ENCODE data around the gene NR2F1-AS1.
"Not testable (repeated sequence)": the region's sequence is repeated elsewhere in the genome, so short reads cannot be mapped to it uniquely, and the experiment has no call there.

NR2F1-AS1 gene

DNA sequence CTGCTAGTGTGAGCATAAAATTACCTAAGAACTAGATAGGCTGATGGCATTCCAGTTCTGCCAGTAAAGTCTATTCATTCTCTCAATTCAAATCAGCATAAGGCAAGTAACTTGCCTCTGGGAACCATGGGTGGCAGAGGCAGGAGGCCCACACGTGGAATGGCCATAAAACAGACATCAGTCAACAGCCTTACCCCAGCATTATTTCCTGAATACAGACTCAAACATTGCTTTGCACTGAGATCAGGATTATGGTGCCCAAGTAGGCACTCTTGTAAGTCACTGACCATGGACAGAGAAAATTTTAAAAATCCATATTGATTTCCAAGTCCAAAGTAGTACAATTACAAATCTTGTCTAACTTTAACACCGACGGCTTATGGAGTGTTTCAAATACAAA is 157.7 kb downstream of the NR2F1-AS1 start:
- DNase-seq: no peak

DNA sequence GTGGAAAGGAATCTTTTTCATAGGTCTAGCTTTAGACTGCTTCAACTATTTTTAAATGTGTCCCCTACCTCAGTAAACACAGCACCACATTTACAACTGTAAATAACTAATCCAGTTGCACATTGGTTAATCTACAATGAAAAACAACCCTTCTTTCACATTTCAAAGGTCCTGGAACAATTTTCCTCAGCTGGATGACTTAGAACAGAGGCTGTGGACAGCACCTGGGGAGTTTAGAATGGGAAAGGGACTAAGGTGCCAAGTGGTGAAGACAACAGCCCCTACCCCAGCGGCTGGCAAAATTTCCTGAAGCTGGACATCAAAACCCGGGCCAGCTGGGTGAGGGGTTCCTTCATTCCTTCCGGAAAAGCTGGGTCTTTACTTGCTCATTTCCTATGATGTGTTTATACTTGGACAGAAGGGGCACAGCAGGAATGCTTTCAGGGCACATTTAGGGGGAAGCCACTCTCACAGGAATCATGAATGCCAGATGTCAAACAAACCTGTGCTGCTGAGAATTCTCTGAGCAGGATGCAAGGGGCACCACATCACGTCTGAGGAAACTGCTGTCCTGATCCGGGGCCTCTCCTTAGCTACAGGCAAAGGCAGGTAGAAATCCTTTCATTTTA is 158.3 kb downstream of the NR2F1-AS1 start:
- no peak for DNase-seq

DNA sequence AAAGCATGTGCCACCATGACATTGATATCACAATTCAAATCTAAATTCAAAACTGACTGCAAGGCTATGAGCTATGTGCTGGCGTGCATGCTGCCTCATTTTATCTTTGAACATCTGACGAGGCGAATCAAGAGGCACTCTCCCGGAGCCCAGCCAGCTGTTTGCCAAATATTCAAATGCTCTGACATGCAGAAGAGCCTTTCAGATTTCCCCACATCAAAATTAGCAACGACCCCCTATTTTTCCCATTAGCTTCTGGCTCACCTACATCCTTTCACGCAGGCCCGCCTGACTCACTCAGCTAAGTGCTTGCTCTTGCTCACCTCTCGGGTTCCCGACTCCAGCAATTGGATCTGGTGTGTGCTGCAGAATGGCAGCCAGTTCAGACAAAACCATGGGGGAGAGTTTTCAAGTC is 159.0 kb downstream of the NR2F1-AS1 start:
- no peak for DNase-seq

DNA sequence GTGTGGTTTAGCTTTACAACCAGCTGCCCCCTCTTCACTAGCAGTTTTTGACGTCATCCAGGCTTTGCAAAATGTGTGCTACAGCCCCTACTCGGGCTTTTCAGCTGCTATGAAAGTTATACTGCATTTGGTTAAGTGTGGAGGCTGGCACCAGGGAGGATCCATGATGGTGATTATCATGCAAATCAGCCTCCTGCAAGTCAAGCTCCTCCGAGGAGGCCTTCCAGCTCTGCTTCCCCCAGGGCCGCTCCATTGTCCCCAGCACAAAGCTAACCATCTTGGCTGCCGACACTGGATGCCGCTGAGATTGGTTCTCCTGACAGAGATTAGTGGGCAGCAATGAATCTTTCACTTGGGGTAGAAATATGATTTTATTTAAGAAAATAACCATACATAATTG is 159.6 kb downstream of the NR2F1-AS1 start:
- no peak for DNase-seq

DNA sequence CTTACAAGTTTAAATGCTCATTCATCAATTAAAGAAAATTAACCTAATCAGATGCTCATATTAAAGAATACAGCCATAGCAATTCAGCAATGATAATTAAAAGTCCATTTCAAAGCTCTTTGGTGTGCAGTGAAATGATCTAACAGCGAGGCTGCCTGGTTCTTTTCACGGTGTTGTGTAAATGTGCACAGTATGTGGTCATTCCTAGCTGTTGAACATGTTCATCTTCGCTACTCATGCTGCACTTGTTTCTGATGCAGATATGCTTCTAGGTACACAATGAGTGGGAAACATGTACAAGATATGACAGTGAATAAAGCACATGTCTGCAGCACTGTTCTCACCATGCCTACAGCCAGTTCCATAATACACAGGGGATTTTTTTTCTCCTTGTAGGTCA is 163.5 kb downstream of the NR2F1-AS1 start:
- no peak for DNase-seq

DNA sequence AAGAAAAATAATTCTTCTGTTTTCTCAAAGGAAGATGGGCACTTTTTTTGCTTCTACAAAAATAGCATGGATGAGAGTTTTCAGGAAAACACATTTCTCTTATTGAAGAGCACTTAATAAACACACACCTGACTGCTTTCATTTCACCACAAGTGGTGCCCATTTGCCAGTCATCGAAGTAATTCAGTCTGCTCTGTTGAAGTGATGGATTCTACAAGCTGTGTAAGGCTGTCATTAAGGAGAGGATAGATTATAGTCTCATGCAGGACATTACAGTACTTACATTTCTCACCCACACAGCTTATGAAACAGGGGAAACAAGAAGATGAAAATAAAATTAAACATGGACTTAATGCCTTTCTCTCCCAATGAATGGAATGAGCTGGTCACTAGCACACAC is 165.2 kb downstream of the NR2F1-AS1 start:
- no peak for DNase-seq

DNA sequence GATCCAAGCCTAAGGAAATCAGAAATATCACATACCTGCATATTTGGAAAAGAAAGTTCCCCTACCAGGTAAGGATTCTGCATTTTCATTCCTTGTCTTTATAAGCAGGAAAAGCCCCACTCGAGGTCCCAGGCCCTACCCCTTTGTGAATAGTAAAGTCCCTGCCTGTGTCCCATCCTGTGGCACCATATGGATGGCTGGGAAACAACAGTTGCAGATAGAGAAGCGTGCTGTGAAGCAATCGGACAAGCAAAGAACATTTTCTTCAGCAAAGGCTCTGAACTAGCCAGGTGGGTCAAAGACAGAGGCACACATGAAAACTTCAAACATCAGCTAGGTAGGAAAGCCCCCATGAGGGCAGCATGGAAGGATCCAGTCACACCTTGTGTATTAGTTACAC is 169.3 kb downstream of the NR2F1-AS1 start:
- no peak for DNase-seq

DNA sequence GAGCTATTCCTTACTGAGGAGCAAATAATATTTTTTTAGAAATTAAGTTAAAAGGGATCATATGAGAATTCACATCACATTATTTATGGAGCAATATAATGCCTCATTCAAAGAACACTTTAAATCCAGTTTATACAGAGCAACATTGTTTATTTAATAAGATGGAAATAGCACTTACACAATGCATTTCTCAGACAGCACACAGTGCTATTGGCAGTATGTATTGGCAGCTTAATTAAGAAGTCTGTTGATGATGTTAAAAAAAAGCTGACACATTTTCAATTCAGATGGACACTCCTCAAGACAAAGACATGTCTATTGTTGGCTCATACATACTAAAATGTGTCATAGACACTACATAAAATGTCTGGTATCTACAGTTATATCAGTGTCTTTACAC is 171.3 kb downstream of the NR2F1-AS1 start:
- DNase-seq: no peak

DNA sequence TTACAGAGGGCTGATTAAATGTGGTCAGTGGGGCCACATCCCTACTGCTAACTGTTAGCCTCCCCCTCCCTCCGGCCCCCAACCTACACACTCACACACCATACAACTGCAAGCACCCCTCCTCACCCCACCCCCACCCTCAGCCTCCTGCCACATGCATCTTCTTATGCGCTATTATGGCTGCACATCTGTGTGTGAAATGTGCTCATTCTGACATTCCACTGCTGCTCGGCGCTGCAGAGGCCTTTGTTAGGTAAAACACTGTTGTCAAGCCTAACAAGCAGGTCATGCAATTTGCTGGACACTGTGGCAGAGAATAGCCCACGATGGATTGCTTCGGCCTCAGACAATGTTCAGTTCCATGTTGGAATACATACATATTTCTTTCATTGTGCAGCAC is 173.6 kb downstream of the NR2F1-AS1 start:
- DNase-seq: no peak

DNA sequence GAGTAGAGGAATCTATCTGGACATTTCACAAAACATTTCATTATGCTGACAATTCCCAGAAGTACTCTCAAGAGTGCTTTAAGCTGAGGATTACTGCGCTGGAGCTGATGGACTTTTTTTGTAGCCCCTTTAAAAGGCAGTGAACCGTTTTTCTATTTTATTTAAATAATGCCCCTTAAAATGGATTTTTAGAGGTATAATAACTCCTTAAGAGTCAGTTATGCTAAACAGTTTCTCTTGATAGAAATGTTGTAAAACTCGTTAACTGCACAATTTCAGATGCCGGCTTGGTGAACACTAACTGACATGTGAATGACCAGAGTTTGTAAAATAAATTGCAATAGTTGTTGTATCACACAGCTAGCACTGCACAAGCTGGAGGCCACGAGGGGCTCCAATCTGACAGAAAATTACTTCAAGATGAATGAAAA is 174.0 kb downstream of the NR2F1-AS1 start:
- DNase-seq: no peak

DNA sequence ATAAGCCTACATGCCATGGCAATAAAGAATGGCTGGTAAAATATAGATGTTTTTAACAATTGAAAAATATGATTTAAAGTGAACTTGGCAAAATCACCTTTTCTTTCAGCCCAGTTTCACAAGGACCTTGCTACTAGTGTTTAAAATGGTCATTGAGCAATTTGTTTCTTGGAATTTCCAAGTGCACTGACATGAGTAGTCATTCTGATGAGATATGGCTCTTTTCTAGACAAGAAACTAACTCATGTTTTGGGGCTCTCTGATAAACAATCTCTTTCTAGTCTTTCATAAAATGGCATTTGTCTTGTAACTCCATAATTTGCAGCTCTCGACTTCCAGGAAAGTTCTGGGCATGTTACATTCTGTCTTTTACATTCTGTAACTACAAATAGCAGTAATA is 176.8 kb downstream of the NR2F1-AS1 start:
- no peak for DNase-seq

DNA sequence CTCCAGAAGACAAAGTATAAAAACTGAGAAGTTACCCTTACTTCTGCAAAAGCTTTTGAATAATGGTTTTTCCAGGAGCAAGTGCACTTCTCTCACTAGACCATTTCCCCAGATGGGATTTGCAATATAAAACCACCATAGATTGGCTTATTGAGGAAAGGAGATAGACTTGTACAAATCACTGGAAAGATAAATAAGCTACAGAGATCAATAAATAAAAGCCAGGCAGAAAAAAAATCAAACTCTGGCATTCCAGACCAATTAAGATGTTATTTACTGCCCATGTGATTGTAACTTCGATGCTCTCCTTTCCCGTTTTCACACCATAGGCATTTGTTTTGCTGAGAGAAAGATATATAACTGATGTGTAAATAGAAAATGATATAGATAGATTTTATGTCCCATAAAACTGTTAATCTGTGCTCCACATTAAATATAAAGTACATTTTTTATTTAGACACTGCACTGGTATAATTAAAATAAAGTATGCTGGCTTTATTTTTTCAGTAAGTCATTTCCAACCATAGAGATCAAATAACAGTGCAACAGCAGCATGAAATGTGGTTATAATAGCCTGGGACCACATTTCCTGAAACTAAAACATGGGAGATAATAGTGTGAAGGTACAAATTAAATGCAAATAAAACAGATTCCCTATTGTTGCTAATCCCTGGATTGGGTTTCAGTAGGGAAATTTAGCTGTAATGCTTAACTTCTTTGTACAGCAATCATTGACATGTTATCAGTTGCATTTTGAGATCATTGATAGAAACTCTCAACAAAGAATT is 177.7 kb downstream of the NR2F1-AS1 start:
- no peak for DNase-seq

DNA sequence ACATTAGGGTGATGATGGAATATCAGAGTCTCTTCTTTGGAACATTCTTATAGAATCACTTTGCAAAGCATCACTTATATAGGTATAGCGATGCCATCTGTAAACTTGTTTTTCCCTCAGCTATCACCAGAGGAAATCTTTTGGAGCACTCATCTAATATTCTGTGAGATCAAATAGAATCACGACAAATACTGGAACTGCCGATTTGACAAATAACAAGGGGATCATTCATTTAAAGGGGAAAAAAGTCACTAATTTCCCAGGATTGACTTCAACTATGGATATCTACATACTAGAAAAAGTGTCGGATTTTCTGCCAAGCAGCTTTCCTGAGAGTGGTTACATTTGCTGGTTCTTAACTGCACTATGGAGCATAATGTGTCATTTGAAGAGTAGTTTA is 178.6 kb downstream of the NR2F1-AS1 start:
- DNase-seq: no peak

DNA sequence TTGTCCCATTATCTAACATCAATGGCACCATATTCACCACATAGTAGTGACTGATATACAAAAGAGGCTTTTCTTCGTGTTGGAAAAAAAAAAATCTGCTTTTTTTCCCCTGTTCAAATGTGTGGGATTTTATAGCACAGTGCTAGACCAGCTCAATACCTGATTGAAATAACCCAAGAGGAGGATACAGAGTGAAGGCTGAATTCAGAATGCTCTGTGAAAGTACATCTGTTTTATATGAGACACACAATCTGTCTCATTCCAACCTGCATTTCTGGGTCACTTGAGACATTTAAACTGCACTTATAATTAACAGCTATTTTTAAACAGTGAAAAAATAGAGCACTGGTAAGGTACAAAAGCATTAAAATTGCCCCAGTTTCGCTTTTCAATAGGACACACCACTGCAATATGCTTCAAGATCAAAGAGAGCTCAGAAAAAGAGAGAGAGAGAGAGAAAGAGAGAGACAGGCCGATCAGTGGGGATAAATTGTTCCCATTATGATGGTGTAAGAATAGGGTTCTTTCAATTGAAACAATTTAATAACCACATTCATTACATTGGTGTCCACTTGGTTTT is 179.3 kb downstream of the NR2F1-AS1 start:
- no peak for DNase-seq

DNA sequence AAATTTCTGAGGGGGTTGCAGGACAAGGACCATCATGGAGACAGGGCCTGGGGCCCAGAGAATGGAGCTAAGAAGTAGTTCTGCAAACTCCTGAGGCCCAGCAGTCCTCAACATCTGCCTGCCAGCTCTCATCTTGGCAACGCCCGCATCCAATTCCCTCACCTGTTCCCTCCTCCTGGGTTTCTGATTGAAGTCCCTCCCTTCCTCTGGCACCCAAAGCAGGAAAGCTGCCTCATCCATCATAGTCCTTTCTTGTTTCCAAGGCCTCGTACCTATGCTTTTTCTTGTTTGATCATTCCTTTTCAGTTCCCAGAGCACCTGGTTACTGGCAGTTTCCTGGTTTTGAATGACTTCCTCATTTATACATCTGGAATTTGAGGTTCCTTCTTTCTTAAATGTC is 181.3 kb downstream of the NR2F1-AS1 start:
- no peak for DNase-seq

DNA sequence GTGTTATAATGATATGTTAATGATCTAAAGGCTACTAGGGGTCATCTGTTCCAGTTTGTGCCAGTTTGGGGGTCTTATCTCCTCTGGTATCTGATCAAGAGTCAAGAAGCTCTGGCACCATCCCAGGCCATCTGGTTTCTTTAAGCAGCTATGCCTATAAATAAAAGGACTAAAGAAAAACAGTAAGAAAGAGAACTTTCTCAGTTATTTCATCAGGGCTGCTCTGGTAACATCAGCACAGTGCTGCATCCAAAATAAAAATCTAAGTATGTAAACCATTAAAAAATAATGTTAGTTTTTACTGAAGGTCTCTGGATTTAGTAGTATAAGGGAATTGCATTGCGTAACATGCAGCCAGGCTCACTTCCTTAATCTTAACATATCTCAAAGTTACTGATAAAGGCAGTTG is 185.0 kb downstream of the NR2F1-AS1 start:
- DNase-seq: no peak

DNA sequence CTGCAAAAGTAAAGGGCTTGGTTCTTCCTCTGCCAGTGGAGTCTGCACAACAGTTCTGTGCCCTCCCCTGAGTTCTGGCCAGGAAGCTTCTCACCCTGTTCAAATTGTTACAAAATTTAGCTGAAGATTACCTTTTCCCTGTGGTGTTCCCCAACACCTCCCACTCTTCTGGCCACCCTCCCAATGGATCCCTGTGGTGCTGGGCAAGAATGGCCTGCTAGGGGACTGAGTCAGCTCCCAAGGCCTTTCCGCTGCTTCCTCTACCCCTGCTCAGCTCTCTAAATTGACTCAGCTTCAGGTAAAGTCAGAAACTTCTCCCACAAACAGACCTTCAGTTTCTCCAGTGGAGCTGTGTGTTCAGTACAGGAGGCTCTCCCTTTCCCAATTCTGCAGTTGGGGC is 186.0 kb downstream of the NR2F1-AS1 start:
- no peak for DNase-seq

DNA sequence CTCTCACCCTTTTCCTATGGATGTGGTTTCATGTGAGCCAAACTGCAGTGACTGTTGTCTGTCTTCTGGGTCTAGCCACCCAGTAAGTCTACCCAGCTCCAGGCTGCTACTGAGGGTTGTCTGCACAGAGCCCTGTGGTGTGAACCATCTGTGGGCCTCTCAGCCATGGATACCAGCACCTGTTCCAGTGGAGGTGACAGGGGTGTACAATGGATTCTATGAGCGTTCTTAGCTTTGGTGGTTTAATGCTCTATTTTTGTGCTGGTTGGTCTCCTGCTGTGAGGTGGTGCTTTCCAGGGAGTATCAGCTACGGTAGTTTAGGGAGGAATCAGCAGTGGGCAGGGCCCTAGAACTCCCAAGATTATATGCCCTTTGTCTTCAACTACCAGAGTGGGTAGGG is 186.7 kb downstream of the NR2F1-AS1 start:
- DNase-seq: no peak

DNA sequence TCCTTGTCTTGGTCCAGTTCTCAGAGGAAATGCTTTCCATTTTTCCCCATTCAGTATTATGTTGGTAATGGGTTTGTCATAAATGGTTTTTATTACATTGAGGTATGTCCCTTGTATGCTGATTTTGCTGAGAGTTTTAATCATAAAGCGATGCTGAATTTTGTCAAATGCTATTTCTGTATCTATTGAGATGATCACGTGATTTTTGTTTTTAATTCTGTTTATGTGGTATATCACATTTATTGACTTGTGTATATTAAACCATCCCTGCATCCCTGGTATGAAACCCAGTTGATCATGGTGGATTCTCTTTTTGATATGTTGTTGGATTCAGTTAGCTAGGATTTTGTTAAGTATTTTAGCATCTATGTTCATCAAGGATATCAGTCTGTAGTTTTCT is 189.8 kb downstream of the NR2F1-AS1 start:
- DNase-seq: not testable (repeated sequence)

DNA sequence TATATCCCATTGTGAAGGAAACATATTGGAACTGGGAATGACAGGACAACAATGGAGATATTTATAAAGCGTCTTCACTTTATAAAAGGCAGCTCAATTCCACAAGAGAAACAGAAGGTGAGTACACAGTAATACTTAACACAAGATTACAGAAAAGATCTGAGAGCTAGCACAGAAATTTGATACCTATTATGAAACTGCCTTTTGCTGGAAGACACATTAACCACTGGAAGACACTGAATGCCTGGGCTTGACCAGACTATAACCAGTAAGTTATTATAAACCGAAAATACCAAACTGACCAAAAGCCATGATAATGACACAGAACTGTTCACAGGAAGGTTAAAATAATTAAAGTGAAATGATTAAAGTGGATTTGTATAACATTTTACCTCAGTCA is 195.4 kb downstream of the NR2F1-AS1 start:
- DNase-seq: no peak

DNA sequence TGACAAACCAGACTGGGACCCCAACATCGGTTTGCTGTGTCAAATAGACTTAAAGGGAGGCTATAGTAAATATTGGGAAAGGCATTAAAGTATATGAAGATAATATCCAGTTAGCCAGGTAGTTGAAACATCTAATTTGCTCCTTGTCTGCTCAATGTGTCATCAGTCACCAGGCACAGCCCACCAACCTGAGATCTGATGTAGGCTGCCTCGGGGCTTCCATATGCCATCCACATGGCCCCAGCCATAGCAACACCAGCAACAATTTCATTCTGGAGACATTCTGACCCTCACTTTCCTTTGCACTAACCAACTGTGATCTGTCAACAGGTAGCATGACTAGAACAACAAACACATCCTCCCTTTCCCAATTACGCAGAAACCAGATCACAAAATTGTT is 196.0 kb downstream of the NR2F1-AS1 start:
- no peak for DNase-seq

DNA sequence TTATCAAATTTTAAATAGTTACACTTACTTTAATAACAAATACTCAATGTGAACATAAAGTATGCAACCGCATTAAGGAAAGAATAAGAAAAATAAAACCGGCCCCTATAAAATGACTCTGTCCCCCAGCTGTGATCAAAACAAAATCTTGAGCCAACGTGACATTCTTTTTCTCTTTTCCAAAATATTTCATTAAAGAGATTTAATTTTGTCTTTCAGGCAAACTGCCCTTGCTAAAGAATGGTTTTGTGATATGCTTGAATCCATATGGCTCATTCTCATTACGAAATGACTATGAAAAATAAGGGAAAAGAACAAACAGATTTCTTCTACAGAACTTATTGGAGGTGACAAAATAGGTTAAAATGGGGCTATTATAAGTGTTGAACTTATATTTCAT is 197.0 kb downstream of the NR2F1-AS1 start:
- DNase-seq: no peak

DNA sequence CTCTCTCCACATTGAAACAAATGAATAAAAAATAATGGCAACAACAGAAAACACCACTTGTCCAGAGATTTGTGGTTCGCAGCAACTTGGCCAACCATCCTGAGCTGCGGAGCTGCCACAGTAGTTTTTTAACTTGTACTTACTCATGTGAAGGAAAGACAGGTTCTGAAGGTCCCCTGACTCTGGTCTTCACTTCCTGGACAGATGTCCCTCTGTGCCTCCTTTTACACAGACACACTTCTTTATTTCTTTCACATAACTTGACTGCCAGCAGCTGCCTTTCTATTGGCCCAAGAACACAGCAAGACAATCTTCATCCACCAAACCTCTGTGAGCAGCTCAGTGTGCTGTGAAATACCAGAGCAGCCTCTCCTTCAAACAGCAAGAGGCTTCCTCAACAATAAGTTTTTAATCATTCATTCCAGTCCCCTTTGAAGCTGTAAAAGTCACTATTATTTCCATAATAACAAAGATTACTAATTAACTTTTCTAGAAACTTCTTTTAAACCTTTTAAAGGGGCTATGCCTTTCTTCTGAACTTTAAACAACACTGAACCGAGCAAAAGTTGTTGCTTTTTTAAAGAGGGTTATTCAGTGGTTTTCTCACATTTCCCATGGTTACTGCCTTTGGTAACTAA is 198.7 kb downstream of the NR2F1-AS1 start:
- DNase-seq: no peak

DNA sequence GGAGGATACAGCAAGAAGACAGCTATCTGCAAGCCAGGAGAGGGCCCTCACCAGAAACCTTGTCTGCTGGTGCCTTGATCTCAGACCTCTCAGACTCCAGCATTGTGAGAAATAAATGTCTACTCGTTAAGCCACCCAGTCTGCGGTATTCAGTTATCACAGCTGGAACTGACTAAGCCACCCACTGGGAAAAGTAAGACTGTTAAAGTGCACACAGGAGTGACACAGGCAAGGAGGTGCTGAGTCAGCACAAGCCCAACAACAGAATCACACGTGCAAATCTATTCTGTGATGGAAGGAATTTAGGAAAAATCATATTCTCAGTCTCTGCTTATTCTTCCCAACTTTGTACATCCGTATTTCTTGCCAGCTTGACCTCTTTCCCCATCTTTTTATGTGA is 200.0 kb downstream of the NR2F1-AS1 start:
- no peak for DNase-seq
